ENCODE results near the gene MXD1.
"Not testable (repeated sequence)": the region's sequence is repeated elsewhere in the genome, so short reads cannot be mapped to it uniquely, and the experiment has no call there.

MXD1 gene

GRCh38 chr2:69945441-69945840 is 30.5 kb downstream of the MXD1 start:
- no peaks in the 10 kb centered on the region for H3K36me3 ChIP-seq (ENCODE audit: control insufficient read depth, insufficient read depth, low read length)
- no peak overlapping the region for H3K9ac ChIP-seq (ENCODE audit: low read depth, low read length)
- H3K4me1 ChIP-seq (ENCODE audit: control insufficient read depth, insufficient read depth, low read length) = no peaks in the 10 kb centered on the region
- H3K27me3 ChIP-seq (ENCODE audit: control insufficient read depth, insufficient read depth, low read length) = no peaks in the 10 kb centered on the region
- no peak overlapping the region for H3K27ac ChIP-seq (ENCODE audit: low read depth, low read length)
- no peaks in the 10 kb centered on the region for H3K9me3 ChIP-seq (ENCODE audit: control insufficient read depth, insufficient read depth, low read length)
- no peak overlapping the region for H3K4me3 ChIP-seq (ENCODE audit: low read depth, low read length)

- no peak overlapping the region for H3K9ac ChIP-seq (ENCODE audit: low read depth, low read length)
- no peak overlapping the region for H3K4me3 ChIP-seq (ENCODE audit: low read depth, low read length)
- no peaks in the 10 kb centered on the region for H3K36me3 ChIP-seq (ENCODE audit: control insufficient read depth, insufficient read depth, low read length)
- H3K4me1 ChIP-seq (ENCODE audit: control insufficient read depth, insufficient read depth, low read length) = no peaks in the 10 kb centered on the region
- no peaks in the 10 kb centered on the region for H3K27me3 ChIP-seq (ENCODE audit: control insufficient read depth, insufficient read depth, low read length)
- no peaks in the 10 kb centered on the region for H3K9me3 ChIP-seq (ENCODE audit: control insufficient read depth, insufficient read depth, low read length)
- no peak overlapping the region for H3K27ac ChIP-seq (ENCODE audit: low read depth, low read length)
Observed at GRCh38 chr2:69945941-69946340, 31.0 kb downstream of the MXD1 start.

DNA sequence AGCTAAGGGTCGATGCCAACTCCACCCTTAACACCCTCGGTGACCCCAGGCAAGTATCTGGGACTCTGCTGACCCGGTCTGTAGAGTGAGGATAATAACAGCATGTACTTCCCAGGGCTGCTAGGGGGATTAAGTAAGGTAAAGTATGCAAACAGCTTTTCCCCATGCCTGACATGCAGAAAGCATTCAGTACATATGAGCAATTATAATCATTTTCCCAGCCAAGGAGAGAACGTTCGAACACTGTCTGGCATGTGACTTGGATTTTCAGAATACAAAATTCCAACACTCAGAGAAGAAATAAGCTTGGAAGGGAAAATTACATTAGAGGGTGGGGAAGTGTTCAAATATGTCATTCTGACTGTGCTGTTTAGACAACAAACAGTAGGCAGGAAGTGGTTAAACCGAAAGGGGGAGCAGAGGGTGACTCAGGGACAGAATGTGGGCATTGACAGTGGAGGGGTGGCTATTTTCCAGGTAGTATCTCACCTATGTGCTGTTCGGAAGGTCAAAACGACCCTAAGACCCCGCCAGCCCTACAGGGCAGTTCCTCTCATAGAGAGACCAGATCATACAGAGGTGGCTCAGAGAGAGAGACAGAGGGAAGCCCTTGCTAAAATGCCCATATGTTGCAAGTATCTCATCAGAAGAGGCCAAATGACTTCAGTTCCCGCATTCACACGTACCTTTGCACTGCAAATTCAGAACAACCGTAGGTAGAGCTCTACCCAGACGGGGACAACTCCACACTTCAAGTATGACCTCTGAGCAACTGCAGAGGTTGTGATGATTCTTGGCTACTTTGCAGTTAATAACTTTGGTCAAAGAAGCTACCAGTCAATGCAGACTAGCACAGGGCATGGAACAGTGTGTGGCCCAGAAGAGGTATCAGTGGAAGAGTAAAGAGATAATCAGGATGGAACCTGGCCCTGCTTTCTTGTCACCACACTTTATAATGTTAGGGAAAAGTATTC is 31.7 kb downstream of the MXD1 start:
- Histone ChIP-seq H3K36me3 (ENCODE audit: control insufficient read depth, insufficient read depth, low read length) (no peaks in the 10 kb centered on the region), H3K4me1 (ENCODE audit: control insufficient read depth, insufficient read depth, low read length) (no peaks in the 10 kb centered on the region), H3K9ac (ENCODE audit: low read depth, low read length) (no peak overlapping the region), H3K9me3 (ENCODE audit: control insufficient read depth, insufficient read depth, low read length) (no peaks in the 10 kb centered on the region), H3K27ac (ENCODE audit: low read depth, low read length) (no peak overlapping the region), H3K27me3 (ENCODE audit: control insufficient read depth, insufficient read depth, low read length) (no peaks in the 10 kb centered on the region), H3K4me3 (ENCODE audit: low read depth, low read length) (no peak overlapping the region)

GRCh38 chr2:69947325-69947931 is 32.5 kb downstream of the MXD1 start:
- H3K9ac ChIP-seq (ENCODE audit: low read depth, low read length) = no peak overlapping the region
- H3K36me3 ChIP-seq (ENCODE audit: control insufficient read depth, insufficient read depth, low read length) = no peaks in the 10 kb centered on the region
- no peaks in the 10 kb centered on the region for H3K27me3 ChIP-seq (ENCODE audit: control insufficient read depth, insufficient read depth, low read length)
- H3K4me1 ChIP-seq (ENCODE audit: control insufficient read depth, insufficient read depth, low read length) = no peaks in the 10 kb centered on the region
- no peak overlapping the region for H3K27ac ChIP-seq (ENCODE audit: low read depth, low read length)
- no peak overlapping the region for H3K4me3 ChIP-seq (ENCODE audit: low read depth, low read length)
- H3K9me3 ChIP-seq (ENCODE audit: control insufficient read depth, insufficient read depth, low read length) = no peaks in the 10 kb centered on the region

DNA sequence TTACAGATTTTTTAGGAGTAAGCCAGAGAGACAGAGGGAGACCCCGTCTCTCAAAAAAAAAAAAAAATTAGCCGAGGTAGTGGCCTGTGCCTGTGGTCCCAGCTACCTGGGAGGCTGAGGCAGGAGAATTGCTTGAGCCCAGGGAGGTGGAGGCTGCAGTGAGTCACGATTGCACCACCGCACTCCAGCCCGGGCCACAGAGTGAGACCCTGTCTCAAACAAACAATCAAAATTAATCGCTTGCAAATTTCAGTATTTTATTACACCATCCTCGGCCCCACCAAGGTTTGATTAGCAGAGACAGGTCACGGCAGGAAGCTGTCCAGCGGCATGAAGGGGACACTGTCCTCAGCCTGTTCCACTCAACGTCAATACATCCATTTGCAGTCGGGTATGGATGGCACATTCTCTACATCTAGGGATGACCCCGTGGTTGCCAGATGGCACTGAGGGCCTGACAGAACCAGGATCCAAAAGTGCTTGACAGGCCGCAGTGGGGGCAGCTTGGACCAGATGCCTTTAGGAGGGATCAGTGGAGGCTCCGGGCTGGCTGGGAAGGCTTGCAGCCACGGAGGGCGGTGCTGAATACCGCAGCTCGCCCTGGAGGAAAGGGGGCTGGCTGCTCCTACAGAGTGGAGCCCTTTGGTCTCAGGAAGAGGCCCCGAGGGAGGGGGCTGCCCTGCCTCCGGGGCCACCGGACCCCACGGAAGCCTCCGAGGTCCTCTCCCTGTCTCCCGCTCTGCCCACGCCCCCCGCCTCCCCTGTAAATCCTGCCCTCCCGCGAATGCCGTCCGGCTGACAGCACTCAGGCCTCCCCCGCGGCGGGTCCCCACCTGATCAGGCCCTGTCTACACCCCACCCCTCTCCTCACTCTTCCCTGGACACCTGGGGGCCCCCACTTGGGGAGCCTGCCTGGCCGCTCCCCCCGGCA is 33.4 kb downstream of the MXD1 start:
- Histone ChIP-seq H3K27ac (ENCODE audit: low read depth, low read length) (no peak overlapping the region), H3K36me3 (ENCODE audit: control insufficient read depth, insufficient read depth, low read length) (no peaks in the 10 kb centered on the region), H3K9ac (ENCODE audit: low read depth, low read length) (no peak overlapping the region), H3K27me3 (ENCODE audit: control insufficient read depth, insufficient read depth, low read length) (no peaks in the 10 kb centered on the region), H3K4me3 (ENCODE audit: low read depth, low read length) (no peak overlapping the region), H3K4me1 (ENCODE audit: control insufficient read depth, insufficient read depth, low read length) (no peaks in the 10 kb centered on the region), H3K9me3 (ENCODE audit: control insufficient read depth, insufficient read depth, low read length) (no peaks in the 10 kb centered on the region)

GRCh38 chr2:69948963-69949645 is 34.2 kb downstream of the MXD1 start:
- Histone ChIP-seq H3K9ac (ENCODE audit: low read depth, low read length) (no peak overlapping the region), H3K9me3 (ENCODE audit: control insufficient read depth, insufficient read depth, low read length) (no peaks in the 10 kb centered on the region), H3K4me1 (ENCODE audit: control insufficient read depth, insufficient read depth, low read length) (no peaks in the 10 kb centered on the region), H3K4me3 (ENCODE audit: low read depth, low read length) (no peak overlapping the region), H3K36me3 (ENCODE audit: control insufficient read depth, insufficient read depth, low read length) (no peaks in the 10 kb centered on the region), H3K27ac (ENCODE audit: low read depth, low read length) (no peak overlapping the region), H3K27me3 (ENCODE audit: control insufficient read depth, insufficient read depth, low read length) (no peaks in the 10 kb centered on the region)

DNA sequence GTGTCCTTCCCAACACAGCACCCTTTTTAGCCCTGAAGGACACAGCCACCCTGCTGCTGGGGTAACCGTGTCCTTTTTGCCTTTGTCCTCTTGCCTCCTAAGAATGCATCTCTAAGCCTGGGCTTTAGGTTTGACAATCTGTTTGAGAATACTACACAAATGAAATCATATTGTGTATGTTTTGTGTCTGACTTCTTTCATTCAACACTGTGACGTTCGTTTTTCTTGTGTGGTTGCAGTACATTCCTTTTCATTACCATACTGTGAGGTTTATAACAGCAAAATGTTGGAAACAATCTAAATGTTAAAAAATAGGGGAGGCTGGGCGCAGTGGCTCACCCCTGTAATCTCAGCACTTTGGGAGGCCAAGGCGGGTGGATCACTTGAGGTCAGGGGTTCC is 35.3 kb downstream of the MXD1 start:
- Histone ChIP-seq H3K4me3 (ENCODE audit: low read depth, low read length) (no peak overlapping the region), H3K4me1 (ENCODE audit: control insufficient read depth, insufficient read depth, low read length) (no peaks in the 10 kb centered on the region), H3K9me3 (ENCODE audit: control insufficient read depth, insufficient read depth, low read length) (no peaks in the 10 kb centered on the region), H3K9ac (ENCODE audit: low read depth, low read length) (no peak overlapping the region), H3K36me3 (ENCODE audit: control insufficient read depth, insufficient read depth, low read length) (no peaks in the 10 kb centered on the region), H3K27me3 (ENCODE audit: control insufficient read depth, insufficient read depth, low read length) (no peaks in the 10 kb centered on the region), H3K27ac (ENCODE audit: low read depth, low read length) (no peak overlapping the region)

- not testable (repeated sequence) for H3K27me3 ChIP-seq (ENCODE audit: control insufficient read depth, insufficient read depth, low read length); H3K36me3 ChIP-seq (ENCODE audit: control insufficient read depth, insufficient read depth, low read length); H3K4me3 ChIP-seq (ENCODE audit: low read depth, low read length); H3K9me3 ChIP-seq (ENCODE audit: control insufficient read depth, insufficient read depth, low read length); H3K4me1 ChIP-seq (ENCODE audit: control insufficient read depth, insufficient read depth, low read length); H3K27ac ChIP-seq (ENCODE audit: low read depth, low read length); H3K9ac ChIP-seq (ENCODE audit: low read depth, low read length)
Observed at GRCh38 chr2:69950671-69951070, 35.8 kb downstream of the MXD1 start.

DNA sequence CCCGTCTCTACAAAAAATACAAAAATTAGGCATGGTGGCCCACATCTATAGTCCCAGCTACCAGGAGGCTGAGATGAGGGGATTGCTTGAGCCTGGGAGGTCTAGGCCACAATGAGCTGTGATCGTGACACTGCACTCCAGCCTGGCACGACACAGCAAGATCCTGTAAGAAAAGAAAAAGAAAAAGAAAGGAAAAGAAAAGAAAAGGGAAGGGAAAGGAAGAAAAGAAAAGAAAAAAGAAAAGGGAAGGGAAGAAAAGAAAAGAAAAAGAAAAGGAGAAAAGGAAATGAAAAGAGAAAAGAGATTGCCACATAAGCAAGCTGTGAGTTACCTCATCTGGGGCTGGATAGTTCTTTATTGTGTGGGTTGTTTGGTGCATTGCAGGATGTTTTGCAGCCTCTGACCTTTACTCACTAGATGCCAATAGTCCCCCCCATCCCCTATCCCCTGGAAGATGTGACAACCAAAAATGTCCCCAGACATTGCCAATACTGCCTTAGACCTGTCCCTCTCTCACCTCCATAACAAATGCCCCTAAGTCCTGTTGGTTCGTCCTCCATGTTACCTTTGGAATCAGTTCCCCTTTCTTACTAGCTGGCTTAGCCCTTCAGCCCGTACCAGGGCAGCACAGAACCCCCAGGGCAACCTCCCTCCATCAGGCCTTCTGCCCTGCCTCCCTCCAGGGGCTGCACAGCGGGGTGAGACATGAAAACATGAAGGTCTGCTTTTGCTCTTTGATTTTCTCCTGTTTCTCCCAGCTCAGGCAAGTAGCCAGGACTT is 37.6 kb downstream of the MXD1 start:
- Histone ChIP-seq H3K4me1 (ENCODE audit: control insufficient read depth, insufficient read depth, low read length) (no peaks in the 10 kb centered on the region), H3K4me3 (ENCODE audit: low read depth, low read length) (no peak overlapping the region), H3K9me3 (ENCODE audit: control insufficient read depth, insufficient read depth, low read length) (no peaks in the 10 kb centered on the region), H3K36me3 (ENCODE audit: control insufficient read depth, insufficient read depth, low read length) (no peaks in the 10 kb centered on the region), H3K27me3 (ENCODE audit: control insufficient read depth, insufficient read depth, low read length) (no peaks in the 10 kb centered on the region), H3K9ac (ENCODE audit: low read depth, low read length) (no peak overlapping the region), H3K27ac (ENCODE audit: low read depth, low read length) (no peak overlapping the region)

- no peak overlapping the region for H3K27ac ChIP-seq (ENCODE audit: low read depth, low read length)
- H3K36me3 ChIP-seq (ENCODE audit: control insufficient read depth, insufficient read depth, low read length) = no peaks in the 10 kb centered on the region
- no peak overlapping the region for H3K4me3 ChIP-seq (ENCODE audit: low read depth, low read length)
- H3K4me1 ChIP-seq (ENCODE audit: control insufficient read depth, insufficient read depth, low read length) = no peaks in the 10 kb centered on the region
- H3K27me3 ChIP-seq (ENCODE audit: control insufficient read depth, insufficient read depth, low read length) = no peaks in the 10 kb centered on the region
- no peak overlapping the region for H3K9ac ChIP-seq (ENCODE audit: low read depth, low read length)
- no peaks in the 10 kb centered on the region for H3K9me3 ChIP-seq (ENCODE audit: control insufficient read depth, insufficient read depth, low read length)
Observed at GRCh38 chr2:69954084-69954483, 39.2 kb downstream of the MXD1 start.
